H9 (cell line): ENCODE results near the gene THSD4. TPM values are rescaled to one million over a fixed set of nuclear protein-coding genes. Genes with fewer than 3 reads are reported as not detected.

Source experiments
- DNase-seq: peaks from one replicate; pipeline ENCODE4 v3.0.0-alpha.2; 2017
- H2AFZ ChIP-seq: one replicate; pipeline ENCODE4 v1.6.1; 2013; ENCODE audit warnings: mild to moderate bottlenecking, low read length, control low read depth, moderate library complexity
- H2AK5ac ChIP-seq: 2 replicates; pipeline ENCODE4 v1.6.1; 2013; ENCODE audit warnings: low read length, control low read depth, mixed read lengths; ENCODE audit not compliant: insufficient read length
- H2BK120ac ChIP-seq: one replicate; pipeline ENCODE4 v1.6.1; 2013; ENCODE audit warnings: low read depth, mild to moderate bottlenecking, low read length, control low read depth, inconsistent platforms; ENCODE audit not compliant: poor library complexity, severe bottlenecking
- H2BK12ac ChIP-seq: 2 replicates; pipeline ENCODE4 v1.6.1; 2013; ENCODE audit warnings: low read length, control low read depth, mixed read lengths, low read depth; ENCODE audit not compliant: insufficient read length
- H2BK15ac ChIP-seq: 2 replicates; pipeline ENCODE4 v1.6.1; 2013; ENCODE audit warnings: low read depth, low read length, control low read depth
- H2BK20ac ChIP-seq: one replicate; pipeline ENCODE4 v1.6.1; 2013; ENCODE audit warnings: low read depth, mild to moderate bottlenecking, low read length, control low read depth, inconsistent platforms; ENCODE audit not compliant: poor library complexity, severe bottlenecking
- H2BK5ac ChIP-seq: 2 replicates; pipeline ENCODE4 v1.6.1; 2013; ENCODE audit warnings: low read length, control low read depth, mixed read lengths; ENCODE audit not compliant: insufficient read length
- H3K14ac ChIP-seq: 2 replicates; pipeline ENCODE4 v1.6.1; 2013; ENCODE audit warnings: low read length, control low read depth; ENCODE audit not compliant: insufficient read depth
- H3K18ac ChIP-seq: 2 replicates; pipeline ENCODE4 v1.6.1; 2013; ENCODE audit warnings: low read depth, mild to moderate bottlenecking, mixed read lengths, low read length, control low read depth; ENCODE audit not compliant: insufficient read length
- H3K23ac ChIP-seq: 2 replicates; pipeline ENCODE4 v1.6.1; 2013; ENCODE audit warnings: low read length, control low read depth, mixed read lengths, low read depth; ENCODE audit not compliant: insufficient read length
- H3K23me2 ChIP-seq: 2 replicates; pipeline ENCODE4 v1.6.1; 2013; ENCODE audit warnings: low read depth, mild to moderate bottlenecking, mixed read lengths, low read length, control low read depth; ENCODE audit not compliant: insufficient read length, poor library complexity, severe bottlenecking
- H3K27ac ChIP-seq: 2 replicates; pipeline ENCODE4 v1.5.1; 2013; ENCODE audit warnings: low read length, control low read depth, mixed read lengths, low read depth; ENCODE audit not compliant: insufficient read length
- H3K27me3 ChIP-seq: 2 replicates; pipeline ENCODE4 v1.6.1; 2013; ENCODE audit warnings: low read length, control low read depth, inconsistent platforms; ENCODE audit not compliant: insufficient read depth
- H3K4ac ChIP-seq: 2 replicates; pipeline ENCODE4 v1.6.1; 2013; ENCODE audit warnings: low read depth, mild to moderate bottlenecking, control low read depth, inconsistent platforms, low read length, moderate library complexity
- H3K4me1 ChIP-seq: 2 replicates; pipeline ENCODE4 v1.6.1; 2013; ENCODE audit warnings: low read length, control low read depth, inconsistent platforms; ENCODE audit not compliant: insufficient read depth
- H3K4me2 ChIP-seq: 2 replicates; pipeline ENCODE4 v1.6.1; 2013; ENCODE audit warnings: low read length, control low read depth, mixed read lengths; ENCODE audit not compliant: insufficient read length, insufficient read depth
- H3K56ac ChIP-seq: 2 replicates; pipeline ENCODE4 v1.6.1; 2013; ENCODE audit warnings: low read depth, mild to moderate bottlenecking, mixed read lengths, low read length, control low read depth; ENCODE audit not compliant: insufficient read length
- H3K79me1 ChIP-seq: 2 replicates; pipeline ENCODE4 v1.6.1; 2013; ENCODE audit warnings: low read depth, mild to moderate bottlenecking, moderate library complexity, low read length, control low read depth, inconsistent platforms; ENCODE audit not compliant: insufficient read depth, poor library complexity, severe bottlenecking
- H3K79me2 ChIP-seq: 2 replicates; pipeline ENCODE4 v1.6.1; 2013; ENCODE audit warnings: low read length, control low read depth, inconsistent platforms; ENCODE audit not compliant: insufficient read depth
- H3K9ac ChIP-seq: 2 replicates; pipeline ENCODE4 v1.6.1; 2013; ENCODE audit warnings: low read length, control low read depth, mixed read lengths; ENCODE audit not compliant: insufficient read length; ENCODE audit errors: extremely low read depth
- H3K9me3 ChIP-seq: one replicate; pipeline ENCODE4 v1.6.1; 2013; ENCODE audit warnings: low read depth, low read length, inconsistent platforms; ENCODE audit not compliant: control insufficient read depth
- H3T11ph ChIP-seq: one replicate; pipeline ENCODE4 v1.6.1; 2013; ENCODE audit warnings: mild to moderate bottlenecking, low read length, control low read depth, inconsistent platforms
- H4K20me1 ChIP-seq: one replicate; pipeline ENCODE4 v1.6.1; 2013; ENCODE audit not compliant: control insufficient read depth, insufficient read length, insufficient read depth
- H4K5ac ChIP-seq: 2 replicates; pipeline ENCODE4 v1.6.1; 2013; ENCODE audit warnings: low read depth, mild to moderate bottlenecking, mixed read lengths, low read length, control low read depth; ENCODE audit not compliant: insufficient read length
- H4K8ac ChIP-seq: replicated peaks from 2 replicates; pipeline ENCODE4 v1.6.1; 2013; ENCODE audit warnings: low read length, control low read depth, mixed read lengths, low read depth; ENCODE audit not compliant: insufficient read length
- H4K91ac ChIP-seq: 2 replicates; pipeline ENCODE4 v1.6.1; 2013; ENCODE audit warnings: low read depth, mild to moderate bottlenecking, moderate library complexity, mixed read lengths, low read length, control low read depth; ENCODE audit not compliant: insufficient read length
- H3K27ac Mint-ChIP-seq, 3 experiments: 2 replicates in 2 of 3; 3 replicates in 1 of 3; pipeline ENCODE4 v1.8.0; 2020 to 2021; ENCODE audit warnings: mixed read lengths in 3 of 3, mild to moderate bottlenecking in 1 of 3, moderate library complexity in 1 of 3
- H3K27me3 Mint-ChIP-seq: 2 replicates; pipeline ENCODE4 v1.8.0; 2021; ENCODE audit warnings: low read depth, mild to moderate bottlenecking, moderate library complexity, mixed read lengths
- H3K36me3 Mint-ChIP-seq, 3 experiments: 2 replicates in 2 of 3; 3 replicates in 1 of 3; pipeline ENCODE4 v1.8.0; 2020 to 2021; ENCODE audit warnings: low read depth in 3 of 3, mixed read lengths in 3 of 3; ENCODE audit not compliant: insufficient read depth in 1 of 3
- H3K4me1 Mint-ChIP-seq, 2 experiments: 2 replicates each; pipeline ENCODE4 v1.8.0; 2020; ENCODE audit warnings: mixed read lengths in 2 of 2
- H3K4me3 Mint-ChIP-seq, 2 experiments: 2 replicates in 1 of 2; 3 replicates in 1 of 2; pipeline ENCODE4 v1.8.0; 2020 to 2021; ENCODE audit warnings: mild to moderate bottlenecking in 2 of 2, mixed read lengths in 2 of 2, moderate library complexity in 1 of 2
- H3K9me3 Mint-ChIP-seq, 2 experiments: 2 replicates in 1 of 2; 3 replicates in 1 of 2; pipeline ENCODE4 v1.8.0; 2020; ENCODE audit warnings: mild to moderate bottlenecking in 2 of 2, mixed read lengths in 2 of 2, moderate library complexity in 1 of 2
- CTCF ChIP-seq: fragments of 200-600 bp; sonication (generic); conservative IDR thresholded peaks from 3 replicates; pipeline ENCODE4 v1.8.0; 2021; ENCODE audit warnings: antibody characterized with exemption, mild to moderate bottlenecking
- WGBS: extraction: QIAGEN DNeasy Blood & Tissue Kit; methylation state at CpG from one replicate; pipeline ENCODE4 v1.1.7; 2013; ENCODE audit warnings: missing lambda C conversion rate, low lambda C conversion rate, mixed read lengths; ENCODE audit not compliant: insufficient read length; ENCODE audit errors: extremely low coverage; 5-methylcytosine and 5-hydroxymethylcytosine counted together
- total RNA-seq: library from RNA; stranded (reverse); gene quantifications from 2 replicates; pipeline ENCODE4 v1.2.1, GENCODE V29; 2021

THSD4 gene
- total RNA-seq, 1 experiment from 2014 or later: 5.5 TPM

DNA sequence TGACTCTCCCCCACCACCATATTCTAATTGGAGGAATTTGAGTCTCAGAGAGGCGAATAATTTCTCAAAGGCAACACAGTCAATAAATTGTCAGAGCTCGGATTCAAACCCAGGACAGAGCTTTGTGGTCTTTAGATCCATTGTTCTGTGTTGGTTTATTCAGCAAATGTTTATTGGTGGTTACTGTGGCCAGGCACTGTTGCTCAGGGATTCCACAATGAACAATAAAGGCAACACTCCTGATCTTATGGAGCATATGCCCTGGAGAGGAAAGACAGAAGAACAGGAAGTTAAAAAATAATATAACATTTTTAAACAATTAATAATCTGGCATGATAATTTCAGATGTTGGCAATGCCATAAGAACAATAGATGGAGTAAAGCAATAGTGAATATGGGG lies 403.4 kb downstream of the THSD4 start:
- H2BK120ac ChIP-seq: no peak overlapping the region
- Mint-ChIP-seq H3K4me1 (peaks cover 12 to 13% of the 10 kb centered on the region in 2 experiments), H3K27ac (no peak overlapping the region), H3K27me3 (no peaks in the 10 kb centered on the region; the same call in 1 of the 2 replicates), H3K4me3 (no peak overlapping the region), H3K36me3 (no peaks in the 10 kb centered on the region), H3K9me3 (no peaks in the 10 kb centered on the region)
- H3K23me2 ChIP-seq: no peaks in the 10 kb centered on the region
- no peaks in the 10 kb centered on the region for H4K20me1 ChIP-seq
- H3K79me1 ChIP-seq: no peaks in the 10 kb centered on the region
- H3K9ac ChIP-seq: no peak overlapping the region
- no peak for TF ChIP-seq CTCF
- DNase-seq: no peak
- no peak overlapping the region for H4K5ac ChIP-seq
- no peak overlapping the region for H4K91ac ChIP-seq
- no peaks in the 10 kb centered on the region for H3K79me2 ChIP-seq
- H4K8ac ChIP-seq: no peak overlapping the region
- no peak overlapping the region for H3K18ac ChIP-seq
- no peak overlapping the region for H3K56ac ChIP-seq
- no peak overlapping the region for H2AFZ ChIP-seq
- no peak overlapping the region for H3K4ac ChIP-seq
- no peaks in the 10 kb centered on the region for H3K9me3 ChIP-seq
- no CpG with 5 or more reads among the region's 2 CpGs for WGBS
- H3K27ac ChIP-seq: no peak overlapping the region
- no peak overlapping the region for H3K14ac ChIP-seq
- no peak overlapping the region for H3K4me2 ChIP-seq
- no peak overlapping the region for H2BK15ac ChIP-seq
- H2AK5ac ChIP-seq: no peak overlapping the region
- peaks cover 7% of the 10 kb centered on the region; the same call in 1 of the 2 replicates for H3K4me1 ChIP-seq
- no peak overlapping the region for H2BK12ac ChIP-seq
- H3K23ac ChIP-seq: no peak overlapping the region
- H3T11ph ChIP-seq: no peak overlapping the region
- H2BK5ac ChIP-seq: no peak overlapping the region
- no peak overlapping the region for H2BK20ac ChIP-seq
- H3K27me3 ChIP-seq: no peaks in the 10 kb centered on the region
